ENCODE measurements around the gene CLDN9.

DNA sequence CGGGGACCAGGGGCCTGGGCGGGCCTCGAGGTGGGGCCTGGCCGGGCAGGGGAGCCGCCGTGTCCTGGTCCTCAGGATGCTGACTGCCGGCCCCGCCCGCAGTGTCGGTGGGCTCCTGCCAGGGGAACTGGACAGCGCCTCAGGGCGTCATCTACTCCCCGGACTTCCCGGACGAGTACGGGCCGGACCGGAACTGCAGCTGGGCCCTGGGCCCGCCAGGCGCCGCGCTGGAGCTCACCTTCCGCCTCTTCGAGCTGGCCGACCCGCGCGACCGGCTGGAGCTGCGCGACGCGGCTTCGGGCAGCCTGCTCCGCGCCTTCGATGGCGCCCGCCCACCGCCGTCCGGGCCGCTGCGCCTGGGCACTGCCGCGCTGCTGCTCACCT, 45.9 kb upstream of the CLDN9 start:
- TF ChIP-seq, protein P1, sequence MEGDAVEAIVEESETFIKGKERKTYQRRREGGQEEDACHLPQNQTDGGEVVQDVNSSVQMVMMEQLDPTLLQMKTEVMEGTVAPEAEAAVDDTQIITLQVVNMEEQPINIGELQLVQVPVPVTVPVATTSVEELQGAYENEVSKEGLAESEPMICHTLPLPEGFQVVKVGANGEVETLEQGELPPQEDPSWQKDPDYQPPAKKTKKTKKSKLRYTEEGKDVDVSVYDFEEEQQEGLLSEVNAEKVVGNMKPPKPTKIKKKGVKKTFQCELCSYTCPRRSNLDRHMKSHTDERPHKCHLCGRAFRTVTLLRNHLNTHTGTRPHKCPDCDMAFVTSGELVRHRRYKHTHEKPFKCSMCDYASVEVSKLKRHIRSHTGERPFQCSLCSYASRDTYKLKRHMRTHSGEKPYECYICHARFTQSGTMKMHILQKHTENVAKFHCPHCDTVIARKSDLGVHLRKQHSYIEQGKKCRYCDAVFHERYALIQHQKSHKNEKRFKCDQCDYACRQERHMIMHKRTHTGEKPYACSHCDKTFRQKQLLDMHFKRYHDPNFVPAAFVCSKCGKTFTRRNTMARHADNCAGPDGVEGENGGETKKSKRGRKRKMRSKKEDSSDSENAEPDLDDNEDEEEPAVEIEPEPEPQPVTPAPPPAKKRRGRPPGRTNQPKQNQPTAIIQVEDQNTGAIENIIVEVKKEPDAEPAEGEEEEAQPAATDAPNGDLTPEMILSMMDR (IDR thresholded peaks at IDR 0.05; ENCODE audit: low read length): no peak
- TF ChIP-seq EZH2 (optimal IDR thresholded peaks at IDR 0.05; ENCODE audit: low read depth, low read length): no peak

All from MM.1S (cell line).